Mucosa of descending colon (tissue), 3 donors: ENCODE measurements around the gene ESAM. TPM values are rescaled to one million over a fixed set of nuclear protein-coding genes. Genes with fewer than 3 reads are reported as not detected.
"Not testable (repeated sequence)": the region's sequence is repeated elsewhere in the genome, so short reads cannot be mapped to it uniquely, and the experiment has no call there.

Experiments
- ATAC-seq: fragments of 200-7000 bp; cut with Tn5 transposase; one replicate; pipeline ENCODE4 v1.9.1; 2020; ENCODE audit warnings: mild to moderate bottlenecking, moderate library complexity
- DNase-seq, 3 donors: peaks; one replicate each; pipeline ENCODE4 v3.0.0-alpha.2; 2020
- H3K36me3 ChIP-seq: fragments of 200-600 bp; one replicate; pipeline ENCODE4 v1.8.0; 2021; ENCODE audit warnings: low read depth, mild to moderate bottlenecking
- H3K4me1 ChIP-seq: fragments of 200-600 bp; one replicate; pipeline ENCODE4 v1.8.0; 2021; ENCODE audit warnings: low read depth, mild to moderate bottlenecking
- H3K4me3 ChIP-seq: fragments of 200-600 bp; one replicate; pipeline ENCODE4 v1.8.0; 2021; ENCODE audit warnings: mild to moderate bottlenecking
- H3K9me3 ChIP-seq: fragments of 200-600 bp; one replicate; pipeline ENCODE4 v1.8.0; 2021; ENCODE audit warnings: mild to moderate bottlenecking
- CTCF ChIP-seq: fragments of 200-600 bp; IDR thresholded peaks from one replicate; pipeline ENCODE4 v1.8.0; 2022; ENCODE audit warnings: antibody characterized with exemption, mild to moderate bottlenecking
- intact Hi-C, 2 donors: fragments of 100-400 bp; cut with DNase I in 1 of 2; cut with micrococcal nuclease in 1 of 2; formaldehyde crosslinking; loops; one replicate each; pipeline versions ENCODE4 v1.11.0 to v1.11.1; 2022; cut with DNase I, micrococcal nuclease
- total RNA-seq, 3 donors: library from RNA; stranded (reverse); fragmentation: NEBNext Ultra II Directional in 2 of 3; extraction: Animal tissue kit (Norgen Biotek cat#: 25700) in 2 of 3; gene quantifications; one replicate each; pipeline versions ENCODE4 v1.2.1 to v1.2.4, GENCODE V29; 2021 to 2023
- donor health status: DM: no; HTN: no; CAD: no; lungs with moderate emphysema.
- donor health status: DM: no; HTN: no; CAD: no.
- donor health status: DM: no; HTN: yes; CAD: no.

Gene ESAM
- total RNA-seq, 3 donors from 2014 or later, result 7.7 to 11.5 (median 8.4) TPM

- H3K9me3 ChIP-seq, result no peaks in the 10 kb centered on the region
- H3K36me3 ChIP-seq, result no peaks in the 10 kb centered on the region
- ATAC-seq (no peak), DNase-seq (no peak)
- H3K4me1 ChIP-seq, result no peaks in the 10 kb centered on the region
- intact Hi-C loops, result no loop called here
- TF ChIP-seq CTCF, result no peak
- no peak overlapping the region for H3K4me3 ChIP-seq
These were observed 20.9 kb upstream of the ESAM start for GRCh38 chr11:124783002-124783401.

GRCh38 chr11:124779568-124779967 lies 17.5 kb upstream of the ESAM start:
- no peaks in the 10 kb centered on the region for H3K9me3 ChIP-seq
- H3K4me1 ChIP-seq, result no peaks in the 10 kb centered on the region
- TF ChIP-seq CTCF, result no peak
- H3K36me3 ChIP-seq, result no peaks in the 10 kb centered on the region
- intact Hi-C loops, result no loop called here
- ATAC-seq, result no peak
- no peak overlapping the region for H3K4me3 ChIP-seq
- DNase-seq, result no peak

- H3K4me1 ChIP-seq, result no peaks in the 10 kb centered on the region
- intact Hi-C loops, result no loop called here
- no peaks in the 10 kb centered on the region for H3K36me3 ChIP-seq
- TF ChIP-seq CTCF, result no peak
- ATAC-seq (peak; percentile 46), DNase-seq (no peak)
- H3K4me3 ChIP-seq, result no peak overlapping the region
- no peaks in the 10 kb centered on the region for H3K9me3 ChIP-seq
These were observed 16.2 kb upstream of the ESAM start for GRCh38 chr11:124778281-124778680.

GRCh38 chr11:124776865-124777645 lies 15.0 kb upstream of the ESAM start:
- no peak for TF ChIP-seq CTCF
- no peaks in the 10 kb centered on the region for H3K4me1 ChIP-seq
- no peaks in the 10 kb centered on the region for H3K36me3 ChIP-seq
- ATAC-seq (no peak), DNase-seq (no peak)
- H3K4me3 ChIP-seq, result no peak overlapping the region
- intact Hi-C loops, result no loop called here
- H3K9me3 ChIP-seq, result no peaks in the 10 kb centered on the region

GRCh38 chr11:124770959-124771358 lies 8.9 kb upstream of the ESAM start:
- H3K9me3 ChIP-seq, H3K4me1 ChIP-seq, intact Hi-C loops, DNase-seq, ATAC-seq, H3K4me3 ChIP-seq, H3K36me3 ChIP-seq: not testable (repeated sequence)

- intact Hi-C loops, result no loop called here
These were observed 8.0 kb upstream of the ESAM start for GRCh38 chr11:124769806-124770774.

More at GRCh38 chr11:124769806-124770774, 8.0 kb upstream of the ESAM start:
- ATAC-seq (no peak), DNase-seq (no peak)
- H3K36me3 ChIP-seq, result no peaks in the 10 kb centered on the region
- no peak for TF ChIP-seq CTCF
- peaks cover 2% of the 10 kb centered on the region for H3K4me1 ChIP-seq
- no peak overlapping the region for H3K4me3 ChIP-seq
- no peaks in the 10 kb centered on the region for H3K9me3 ChIP-seq
